Astrocyte (in vitro differentiated cells and primary cell): ENCODE data around the gene SMYD4. TPM values are rescaled to one million over a fixed set of nuclear protein-coding genes. Genes with fewer than 3 reads are reported as not detected.

ENCODE experiments used
- DNase-seq: peaks from one replicate; pipeline ENCODE4 v3.0.0-alpha.2; 2010; ENCODE audit warnings: low read depth
- FAIRE-seq: peaks from 2 replicates; lab custom pipeline; 2011; peaks lifted over from hg19 to GRCh38; lab: Jason Lieb, UNC
- H2AFZ ChIP-seq: 2 replicates; pipeline ENCODE4 v1.6.0; 2012; ENCODE audit warnings: low read depth, low read length, inconsistent platforms
- H3K27ac ChIP-seq: 2 replicates; pipeline ENCODE4 v1.5.1; 2011; ENCODE audit warnings: low read depth, low read length, inconsistent platforms
- H3K27me3 ChIP-seq: 2 replicates; pipeline ENCODE4 v1.6.0; 2011; ENCODE audit warnings: low read length, inconsistent platforms; ENCODE audit not compliant: insufficient read depth
- H3K36me3 ChIP-seq: 2 replicates; pipeline ENCODE4 v1.5.1; 2011; ENCODE audit warnings: low read length, inconsistent platforms; ENCODE audit not compliant: insufficient read depth
- H3K4me1 ChIP-seq: 2 replicates; pipeline ENCODE4 v1.5.1; 2011; ENCODE audit warnings: low read length, inconsistent platforms; ENCODE audit not compliant: insufficient read depth
- H3K4me2 ChIP-seq: 2 replicates; pipeline ENCODE4 v1.6.0; 2012; ENCODE audit warnings: low read length, inconsistent platforms
- H3K4me3 ChIP-seq: 2 replicates; pipeline ENCODE4 v1.5.1; 2011; ENCODE audit warnings: low read depth, mild to moderate bottlenecking, low read length, inconsistent platforms; ENCODE audit not compliant: insufficient read depth
- H3K79me2 ChIP-seq: 2 replicates; pipeline ENCODE4 v1.6.0; 2012; ENCODE audit warnings: mild to moderate bottlenecking, low read length, inconsistent platforms; ENCODE audit not compliant: insufficient read depth
- H3K9ac ChIP-seq: 2 replicates; pipeline ENCODE4 v1.6.0; 2012; ENCODE audit warnings: mild to moderate bottlenecking, low read length, inconsistent platforms
- H3K9me3 ChIP-seq: 2 replicates; pipeline ENCODE4 v1.5.1; 2012; ENCODE audit warnings: low read depth, mild to moderate bottlenecking, low read length, inconsistent platforms; ENCODE audit not compliant: insufficient read depth
- H4K20me1 ChIP-seq: 2 replicates; pipeline ENCODE4 v1.6.0; 2012; ENCODE audit warnings: low read length, inconsistent platforms; ENCODE audit not compliant: insufficient read depth
- H3K27ac Mint-ChIP-seq: one replicate; pipeline ENCODE4 v1.8.0; 2021; ENCODE audit warnings: mild to moderate bottlenecking, mixed read lengths; ENCODE audit not compliant: unreplicated experiment
- H3K27me3 Mint-ChIP-seq: one replicate; pipeline ENCODE4 v1.8.0; 2021; ENCODE audit warnings: low read depth, mixed read lengths; ENCODE audit not compliant: unreplicated experiment
- H3K36me3 Mint-ChIP-seq: one replicate; pipeline ENCODE4 v1.8.0; 2021; ENCODE audit warnings: low read depth, mixed read lengths; ENCODE audit not compliant: unreplicated experiment
- H3K4me1 Mint-ChIP-seq: one replicate; pipeline ENCODE4 v1.8.0; 2021; ENCODE audit warnings: low read depth, mixed read lengths; ENCODE audit not compliant: unreplicated experiment
- H3K4me3 Mint-ChIP-seq: one replicate; pipeline ENCODE4 v1.8.0; 2021; ENCODE audit warnings: mild to moderate bottlenecking, moderate library complexity, mixed read lengths; ENCODE audit not compliant: unreplicated experiment
- H3K9me3 Mint-ChIP-seq: one replicate; pipeline ENCODE4 v1.8.0; 2021; ENCODE audit warnings: mild to moderate bottlenecking, mixed read lengths; ENCODE audit not compliant: unreplicated experiment
- CTCF ChIP-seq: IDR thresholded peaks from 2 replicates; pipeline ENCODE4 v1.5.1; 2011; ENCODE audit warnings: low read depth, mild to moderate bottlenecking, inconsistent platforms, low read length, moderate library complexity; ENCODE audit not compliant: insufficient read depth
- EZH2 ChIP-seq: IDR thresholded peaks from 2 replicates; pipeline ENCODE4 v1.6.1; 2012; ENCODE audit warnings: mild to moderate bottlenecking, low read length, inconsistent platforms; ENCODE audit not compliant: insufficient read depth
- total RNA-seq: library from RNA; stranded (reverse); gene quantifications from 2 replicates; pipeline ENCODE4 v1.2.1, GENCODE V29; 2021

Gene SMYD4
- total RNA-seq, 1 donor from 2014 or later, result 10.7 TPM

DNA sequence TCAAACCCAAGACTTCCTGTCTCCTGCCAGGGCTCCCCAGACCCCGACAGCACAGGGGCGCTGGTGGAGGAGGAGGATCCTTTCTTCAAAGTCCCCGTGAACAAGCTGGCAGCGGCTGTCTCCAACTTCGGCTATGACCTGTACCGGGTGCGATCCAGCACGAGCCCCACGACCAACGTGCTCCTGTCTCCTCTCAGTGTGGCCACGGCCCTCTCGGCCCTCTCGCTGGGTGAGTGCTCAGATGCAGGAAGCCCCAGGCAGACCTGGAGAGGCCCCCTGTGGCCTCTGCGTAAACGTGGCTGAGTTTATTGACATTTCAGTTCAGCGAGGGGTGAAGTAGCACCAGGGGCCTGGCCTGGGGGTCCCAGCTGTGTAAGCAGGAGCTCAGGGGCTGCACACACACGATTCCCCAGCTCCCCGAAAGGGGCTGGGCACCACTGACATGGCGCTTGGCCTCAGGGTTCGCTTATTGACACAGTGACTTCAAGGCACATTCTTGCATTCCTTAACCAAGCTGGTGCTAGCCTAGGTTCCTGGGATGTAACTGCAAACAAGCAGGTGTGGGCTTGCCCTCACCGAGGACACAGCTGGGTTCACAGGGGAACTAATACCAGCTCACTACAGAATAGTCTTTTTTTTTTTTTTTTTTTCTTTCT is 59.8 kb downstream of the SMYD4 start:
- Mint-ChIP-seq H3K27ac (no peak overlapping the region), H3K36me3 (peaks cover 11% of the 10 kb centered on the region), H3K9me3 (no peaks in the 10 kb centered on the region), H3K4me1 (no peaks in the 10 kb centered on the region), H3K27me3 (no peaks in the 10 kb centered on the region), H3K4me3 (no peak overlapping the region)
- H3K4me1 ChIP-seq, result no peaks in the 10 kb centered on the region
- H3K79me2 ChIP-seq, result no peaks in the 10 kb centered on the region
- no peaks in the 10 kb centered on the region for H3K27me3 ChIP-seq
- FAIRE-seq, result no peak
- H4K20me1 ChIP-seq, result no peaks in the 10 kb centered on the region
- H3K4me2 ChIP-seq, result no peak overlapping the region
- no peaks in the 10 kb centered on the region for H3K9me3 ChIP-seq
- DNase-seq, result no peak
- H2AFZ ChIP-seq, result peak overlapping the region; percentile 38
- no peak for TF ChIP-seq CTCF
- no peak for TF ChIP-seq EZH2
- no peak overlapping the region for H3K9ac ChIP-seq
- no peak overlapping the region for H3K4me3 ChIP-seq
- no peak overlapping the region for H3K27ac ChIP-seq
- no peaks in the 10 kb centered on the region for H3K36me3 ChIP-seq

- no peak overlapping the region for H3K4me3 Mint-ChIP-seq
- Histone ChIP-seq H2AFZ (no peak overlapping the region), H4K20me1 (no peaks in the 10 kb centered on the region), H3K36me3 (no peaks in the 10 kb centered on the region), H3K4me3 (no peak overlapping the region), H3K4me2 (no peak overlapping the region), H3K4me1 (peaks cover 21% of the 10 kb centered on the region), H3K27me3 (no peaks in the 10 kb centered on the region), H3K9ac (no peak overlapping the region), H3K27ac (no peak overlapping the region), H3K79me2 (no peaks in the 10 kb centered on the region), H3K9me3 (no peaks in the 10 kb centered on the region)
- no peak overlapping the region for H3K27ac Mint-ChIP-seq
- no peaks in the 10 kb centered on the region for H3K27me3 Mint-ChIP-seq
- no peak for TF ChIP-seq EZH2
- no peak for TF ChIP-seq CTCF
- no peaks in the 10 kb centered on the region for H3K36me3 Mint-ChIP-seq
- H3K4me1 Mint-ChIP-seq, result peaks cover 12% of the 10 kb centered on the region
- H3K9me3 Mint-ChIP-seq, result no peaks in the 10 kb centered on the region
- FAIRE-seq, result no peak
- no peak for DNase-seq
Measured at GRCh38 chr17:1767358-1767757, 62.3 kb downstream of the SMYD4 start.

DNA sequence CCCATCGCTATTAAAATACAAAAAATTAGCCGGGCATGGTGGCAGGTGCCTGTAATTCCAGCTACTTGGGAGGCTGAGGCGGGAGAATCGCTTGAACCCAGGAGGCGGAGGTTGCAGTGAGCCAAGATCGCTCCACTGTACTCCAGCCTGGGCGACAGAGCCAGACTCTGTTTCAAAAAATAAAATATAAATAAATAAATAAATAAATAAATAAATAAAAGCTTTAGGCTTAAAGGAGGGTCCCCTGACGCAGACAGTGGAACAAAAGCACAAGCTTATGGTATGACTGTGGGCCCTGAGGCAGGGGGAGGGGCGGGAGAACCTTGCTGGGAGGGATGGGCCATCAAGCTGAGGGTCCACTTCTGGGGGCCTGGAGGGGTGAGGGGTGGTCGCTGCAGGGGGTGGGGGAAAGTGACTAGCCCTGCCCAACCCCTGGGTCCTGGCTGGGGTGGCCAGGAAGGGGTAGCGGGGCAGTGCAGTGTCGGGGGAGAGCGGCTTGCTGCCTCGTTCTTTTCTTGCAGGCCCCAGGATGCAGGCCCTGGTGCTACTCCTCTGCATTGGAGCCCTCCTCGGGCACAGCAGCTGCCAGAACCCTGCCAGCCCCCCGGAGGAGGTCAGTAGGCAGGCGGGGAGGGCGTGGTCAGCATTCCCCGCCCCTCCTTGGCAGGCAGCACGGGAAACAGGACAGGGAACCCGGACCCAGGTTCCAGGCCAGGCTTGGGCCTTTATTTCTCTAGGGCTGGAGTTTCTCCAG is 63.1 kb downstream of the SMYD4 start:
- FAIRE-seq (no peak), DNase-seq (no peak)
- Histone ChIP-seq H2AFZ (no peak overlapping the region), H3K4me3 (no peak overlapping the region), H3K27me3 (no peaks in the 10 kb centered on the region), H3K36me3 (no peaks in the 10 kb centered on the region), H4K20me1 (no peaks in the 10 kb centered on the region), H3K9me3 (no peaks in the 10 kb centered on the region), H3K4me2 (no peak overlapping the region), H3K27ac (no peak overlapping the region), H3K9ac (no peak overlapping the region), H3K79me2 (no peaks in the 10 kb centered on the region), H3K4me1 (peaks cover 29% of the 10 kb centered on the region)
- Mint-ChIP-seq H3K4me1 (peaks cover 12% of the 10 kb centered on the region), H3K9me3 (no peaks in the 10 kb centered on the region), H3K36me3 (no peaks in the 10 kb centered on the region), H3K4me3 (no peak overlapping the region), H3K27ac (no peak overlapping the region), H3K27me3 (no peaks in the 10 kb centered on the region)
- TF ChIP-seq EZH2 (no peak), CTCF (no peak)
